Kidney (tissue), 14 donors: Measurements from ENCODE around the gene PHTF2. TPM values are rescaled to one million over a fixed set of nuclear protein-coding genes. Genes with fewer than 3 reads are reported as not detected.

ENCODE experiments used
- DNase-seq, 5 donors: peaks; one replicate each; pipeline ENCODE4 v3.0.0-alpha.2; 2013 to 2020
- FAIRE-seq: peaks from 2 replicates; lab custom pipeline; 2012; peaks lifted over from hg19 to GRCh38; lab: Jason Lieb, UNC
- H3K27ac ChIP-seq, 2 donors: one replicate each; pipeline ENCODE4 v1.7.0; 2013; ENCODE audit warnings: low read depth in 2 of 2, low read length in 2 of 2, inconsistent platforms in 1 of 2
- H3K27me3 ChIP-seq: one replicate; pipeline ENCODE4 v1.7.1; 2013; ENCODE audit warnings: low read length, inconsistent platforms; ENCODE audit not compliant: control insufficient read depth, insufficient read depth
- H3K36me3 ChIP-seq, 3 donors: one replicate each; pipeline versions ENCODE4 v1.7.0 to v1.7.1; 2013; ENCODE audit warnings: low read length in 3 of 3, control low read depth in 1 of 3, inconsistent platforms in 1 of 3; ENCODE audit not compliant: insufficient read depth in 3 of 3, control insufficient read depth in 2 of 3
- H3K4me1 ChIP-seq, 3 donors: one replicate each; pipeline versions ENCODE4 v1.7.0 to v1.7.1; 2013; ENCODE audit warnings: low read length in 3 of 3, inconsistent platforms in 1 of 3, low read depth in 1 of 3; ENCODE audit not compliant: control insufficient read depth in 2 of 3, insufficient read depth in 2 of 3
- H3K4me3 ChIP-seq, 3 donors: one replicate each; pipeline versions ENCODE4 v1.7.0 to v1.8.1; 2013; ENCODE audit warnings: low read length in 3 of 3, control low read depth in 1 of 3, inconsistent platforms in 1 of 3
- H3K9ac ChIP-seq, 3 donors: one replicate each; pipeline versions ENCODE4 v1.7.0 to v1.7.1; 2013; ENCODE audit warnings: low read length in 3 of 3, control low read depth in 1 of 3, inconsistent platforms in 1 of 3
- H3K9me3 ChIP-seq, 3 donors: one replicate each; pipeline versions ENCODE4 v1.7.0 to v1.7.1; 2013; ENCODE audit warnings: low read length in 3 of 3, control low read depth in 1 of 3, inconsistent platforms in 1 of 3; ENCODE audit not compliant: control insufficient read depth in 2 of 3, insufficient read depth in 1 of 3
- CTCF ChIP-seq: IDR thresholded peaks from 3 replicates; pipeline ENCODE4 v1.5.1; 2012; ENCODE audit warnings: mild to moderate bottlenecking, moderate library complexity, borderline replicate concordance; ENCODE audit not compliant: insufficient read depth; ENCODE audit errors: extremely low read depth
- intact Hi-C: fragments of 100-400 bp; cut with DNase I; formaldehyde crosslinking; loops from one replicate; pipeline ENCODE4 v1.11.1; 2022
- polyA plus RNA-seq: library from polyadenylated mRNA; stranded (reverse); fragments of 350-450 nt; fragmentation: Illumina TruSeq; extraction: RNeasy Lipid Tissue Mini Kit (QIAGEN cat#74804); gene quantifications from one replicate; pipeline ENCODE4 v1.2.3, GENCODE V29; 2014; ENCODE audit warnings: low read depth, low replicate concordance; ENCODE audit not compliant: insufficient read depth
- total RNA-seq: library from RNA; stranded (reverse); fragmentation: NEBNext Ultra II Directional; extraction: Animal tissue kit (Norgen Biotek cat#: 25700); gene quantifications from one replicate; pipeline ENCODE4 v1.2.1, GENCODE V29; 2021
- donor health status: control.
- donor health status: control.
- donor health status: control.
- donor health status: control.
- donor health status: control.
- donor health status: DM: yes; HTN: yes; CAD: no.
- donor health status: Normal renal cell carcinoma (clear cell type).

The PHTF2 gene
- total and polyA plus RNA-seq, 2 donors from 2014 or later: 6.0 to 13.8 TPM

DNA sequence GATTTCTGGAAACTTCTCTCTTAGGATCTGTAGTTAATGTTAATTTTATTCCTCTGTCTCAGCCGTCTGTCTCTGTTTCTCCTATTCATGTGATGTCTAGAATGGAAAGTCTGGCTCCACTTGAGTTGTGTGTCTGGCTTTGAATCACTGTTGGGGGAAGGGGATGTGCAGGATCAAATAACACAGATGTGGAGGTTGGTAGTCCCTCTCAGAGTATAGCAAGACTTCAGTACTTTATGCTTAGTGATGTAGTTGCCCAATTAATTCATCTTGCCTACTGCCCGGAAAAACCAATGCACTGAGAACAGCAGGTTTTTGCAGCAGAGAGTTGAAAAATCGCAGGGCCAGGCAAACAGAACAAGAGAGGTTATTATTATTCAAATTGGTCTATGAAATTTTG is 79.2 kb downstream of the PHTF2 start:
- H3K4me1 ChIP-seq: no peaks in the 10 kb centered on the region
- FAIRE-seq: no peak
- no peaks in the 10 kb centered on the region for H3K27me3 ChIP-seq
- no peaks in the 10 kb centered on the region for H3K36me3 ChIP-seq
- no peak for DNase-seq
- H3K9me3 ChIP-seq: no peaks in the 10 kb centered on the region
- no peak overlapping the region for H3K9ac ChIP-seq
- intact Hi-C loops: no loop called here
- no peak overlapping the region for H3K4me3 ChIP-seq
- TF ChIP-seq CTCF: no peak
- no peak overlapping the region for H3K27ac ChIP-seq

- Histone ChIP-seq H3K9ac (no peak overlapping the region), H3K9me3 (no peaks in the 10 kb centered on the region), H3K4me1 (no peaks in the 10 kb centered on the region), H3K36me3 (no peaks in the 10 kb centered on the region), H3K4me3 (no peak overlapping the region), H3K27ac (no peak overlapping the region), H3K27me3 (no peaks in the 10 kb centered on the region)
- intact Hi-C loops: no loop called here
- no peak for FAIRE-seq
- no peak for DNase-seq
- no peak for TF ChIP-seq CTCF
Measured at GRCh38 chr7:77878500-77878899, 79.9 kb downstream of the PHTF2 start.

- TF ChIP-seq CTCF: no peak
- Histone ChIP-seq H3K4me3 (no peak overlapping the region), H3K27ac (no peak overlapping the region), H3K27me3 (no peaks in the 10 kb centered on the region), H3K9me3 (no peaks in the 10 kb centered on the region), H3K4me1 (no peaks in the 10 kb centered on the region), H3K36me3 (no peaks in the 10 kb centered on the region), H3K9ac (no peak overlapping the region)
- no peak for FAIRE-seq
- DNase-seq: no peak
- intact Hi-C loops: no loop called here
Measured at GRCh38 chr7:77879272-77879671, 80.7 kb downstream of the PHTF2 start.

DNA sequence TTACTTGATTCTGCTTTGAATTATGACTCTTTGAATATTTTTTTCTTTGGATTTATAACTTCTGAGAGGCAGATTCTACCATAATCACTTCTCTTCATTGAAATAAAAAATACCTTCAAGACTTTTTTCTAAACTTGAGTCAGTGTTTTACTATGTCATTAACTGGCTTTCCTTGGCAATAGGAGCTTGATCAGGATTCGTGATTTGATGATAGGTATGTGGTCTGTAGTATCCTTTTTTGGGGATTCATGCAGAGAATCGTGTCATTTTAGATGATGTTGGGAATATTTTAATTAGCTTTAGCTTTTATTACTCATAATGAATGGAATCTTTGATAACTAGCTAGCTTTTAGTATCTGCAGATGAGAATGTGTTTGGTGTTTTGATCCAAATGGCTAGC is 83.3 kb downstream of the PHTF2 start:
- Histone ChIP-seq H3K4me1 (no peaks in the 10 kb centered on the region), H3K27me3 (no peaks in the 10 kb centered on the region), H3K9me3 (no peaks in the 10 kb centered on the region), H3K4me3 (no peak overlapping the region), H3K36me3 (no peaks in the 10 kb centered on the region), H3K27ac (no peak overlapping the region), H3K9ac (no peak overlapping the region)
- no peak for TF ChIP-seq CTCF
- no peak for DNase-seq
- intact Hi-C loops: no loop called here
- no peak for FAIRE-seq
